HG02885 (cell line): ENCODE data around the gene GPR151.
"Not testable (repeated sequence)": the region's sequence is repeated elsewhere in the genome, so short reads cannot be mapped to it uniquely, and the experiment has no call there.

ENCODE experiments used
- ATAC-seq: cut with Tn5 transposase; IDR thresholded peaks from one replicate; pipeline ENCODE4 v1.9.1; 2021; ENCODE audit warnings: mild to moderate bottlenecking; ENCODE audit not compliant: unreplicated experiment, poor library complexity

GPR151 gene

GRCh38 chr5:146516151-146516475, at the start of gene GPR151:
Gene GPR151, minus strand, starts transcription at chr5:146516190. Its CDS starts 77 bp downstream, at chr5:146516113.
- peak; percentile 40 for ATAC-seq

GRCh38 chr5:146564007-146564762, 48.2 kb upstream of the GPR151 start:
- ATAC-seq = no peak

- ATAC-seq = no peak
These were observed 46.5 kb upstream of the GPR151 start for GRCh38 chr5:146562461-146562860.

GRCh38 chr5:146561711-146562110, 45.7 kb upstream of the GPR151 start:
- ATAC-seq = no peak

GRCh38 chr5:146560205-146560812, 44.3 kb upstream of the GPR151 start:
- no peak for ATAC-seq

- ATAC-seq = not testable (repeated sequence)
These were observed 40.9 kb upstream of the GPR151 start for GRCh38 chr5:146556884-146557283.

- ATAC-seq = no peak
These were observed 37.5 kb upstream of the GPR151 start for GRCh38 chr5:146553446-146553845.

GRCh38 chr5:146549615-146550014, 33.6 kb upstream of the GPR151 start:
- no peak for ATAC-seq

GRCh38 chr5:146548781-146549449, 32.9 kb upstream of the GPR151 start:
- ATAC-seq = no peak

- no peak for ATAC-seq
These were observed 28.2 kb upstream of the GPR151 start for GRCh38 chr5:146544232-146544631.

GRCh38 chr5:146541958-146542849, 26.2 kb upstream of the GPR151 start:
- peak; percentile 100 for ATAC-seq

GRCh38 chr5:146540414-146540813, 24.4 kb upstream of the GPR151 start:
- ATAC-seq = no peak

- ATAC-seq = no peak
These were observed 24.0 kb upstream of the GPR151 start for GRCh38 chr5:146539973-146540372.

GRCh38 chr5:146538432-146538831, 22.4 kb upstream of the GPR151 start:
- ATAC-seq = no peak

- no peak for ATAC-seq
These were observed 17.9 kb upstream of the GPR151 start for GRCh38 chr5:146533882-146534281.

GRCh38 chr5:146533260-146533857, 17.4 kb upstream of the GPR151 start:
- ATAC-seq = peak; percentile 98

GRCh38 chr5:146529984-146530383, 14.0 kb upstream of the GPR151 start:
- ATAC-seq = peak; percentile 57

- no peak for ATAC-seq
These were observed 12.2 kb upstream of the GPR151 start for GRCh38 chr5:146528236-146528635.

GRCh38 chr5:146527785-146528184, 11.8 kb upstream of the GPR151 start:
- ATAC-seq = no peak

- ATAC-seq = no peak
These were observed 7.7 kb upstream of the GPR151 start for GRCh38 chr5:146523698-146524097.
